Ishikawa (cell line): ENCODE results near the gene IFNW1.

ENCODE experiments used
- CEBPB ChIP-seq: IDR thresholded peaks from 2 replicates; pipeline ENCODE4 v1.6.1; 2012
- CREB1 ChIP-seq: IDR thresholded peaks from 2 replicates; pipeline ENCODE4 v1.6.1; 2012; ENCODE audit warnings: low read depth
- EGR1 ChIP-seq: IDR thresholded peaks from 2 replicates; pipeline ENCODE4 v1.6.1; 2012
- EP300 ChIP-seq: IDR thresholded peaks from 2 replicates; pipeline ENCODE4 v1.6.1; 2012; ENCODE audit warnings: borderline replicate concordance
- FOXM1 ChIP-seq: IDR thresholded peaks from 2 replicates; pipeline ENCODE4 v1.6.1; 2012; ENCODE audit warnings: low read depth, borderline replicate concordance
- MAX ChIP-seq: IDR thresholded peaks from 2 replicates; pipeline ENCODE4 v1.6.1; 2012
- NFIC ChIP-seq: IDR thresholded peaks from 2 replicates; pipeline ENCODE4 v1.6.1; 2012
- RAD21 ChIP-seq: IDR thresholded peaks from 2 replicates; pipeline ENCODE4 v1.6.1; 2012; ENCODE audit warnings: low read depth
- REST ChIP-seq: IDR thresholded peaks from 2 replicates; pipeline ENCODE4 v1.6.1; 2012; ENCODE audit warnings: low read depth, mild to moderate bottlenecking
- TAF1 ChIP-seq: IDR thresholded peaks from 2 replicates; pipeline ENCODE4 v1.6.1; 2012; ENCODE audit warnings: low read depth, mild to moderate bottlenecking
- TCF12 ChIP-seq: IDR thresholded peaks from 2 replicates; pipeline ENCODE4 v1.6.1; 2012; ENCODE audit warnings: low read depth
- TEAD4 ChIP-seq: IDR thresholded peaks from 2 replicates; pipeline ENCODE4 v1.6.1; 2012
- USF1 ChIP-seq: IDR thresholded peaks from 2 replicates; pipeline ENCODE4 v1.6.1; 2012
- YY1 ChIP-seq: IDR thresholded peaks from 2 replicates; pipeline ENCODE4 v1.6.1; 2012; ENCODE audit warnings: low read depth
- ZBTB7A ChIP-seq: IDR thresholded peaks from 2 replicates; pipeline ENCODE4 v1.6.1; 2012; ENCODE audit warnings: low read depth

IFNW1 gene

GRCh38 chr9:21154018-21154608, 12.5 kb upstream of the IFNW1 start:
- TF ChIP-seq RAD21 (peak; percentile 24; the same call in 1 of the 2 replicates), TAF1 (no peak)

- TF ChIP-seq REST (no peak), TEAD4 (no peak), CREB1 (no peak), EGR1 (no peak), USF1 (no peak), RAD21 (no peak), NFIC (no peak), YY1 (no peak), CEBPB (no peak), ZBTB7A (no peak), EP300 (no peak), TAF1 (no peak), MAX (no peak), FOXM1 (no peak), TCF12 (no peak)
These were observed 11.8 kb upstream of the IFNW1 start for GRCh38 chr9:21153336-21154017.

- TF ChIP-seq EP300 (no peak), EGR1 (no peak), ZBTB7A (no peak), MAX (no peak), FOXM1 (no peak), REST (no peak), NFIC (no peak), USF1 (no peak), TCF12 (no peak)
These were observed 3.0 kb upstream of the IFNW1 start for GRCh38 chr9:21144603-21145002.

GRCh38 chr9:21137020-21137419, 4.6 kb downstream of the IFNW1 start:
- TF ChIP-seq TAF1 (no peak), MAX (no peak), FOXM1 (no peak), CREB1 (no peak), EGR1 (no peak), NFIC (no peak), CEBPB (no peak), EP300 (no peak)

- TF ChIP-seq YY1 (no peak), TAF1 (no peak), MAX (no peak), ZBTB7A (no peak), REST (no peak), TCF12 (no peak), RAD21 (no peak), TEAD4 (no peak), USF1 (no peak), CREB1 (no peak), EP300 (no peak), CEBPB (no peak), NFIC (no peak), FOXM1 (no peak), EGR1 (no peak)
These were observed 5.9 kb downstream of the IFNW1 start for GRCh38 chr9:21135736-21136135.
